Right lobe of liver (tissue), 4 donors: Measurements from ENCODE around the gene PCLAF.

Experiments
- POLR2A ChIP-seq: fragments of 450-650 bp; IDR thresholded peaks from one replicate; pipeline ENCODE4 v1.6.1; 2017; ENCODE audit warnings: antibody characterized with exemption, mild to moderate bottlenecking
- TF ChIP-seq, protein P1 (sequence below), 4 donors: fragments of 200-600 bp in 3 of 4; fragments of 450-650 bp in 1 of 4; IDR thresholded peaks; one replicate each; pipeline versions ENCODE4 v1.5.1 to v1.8.0; 2016 to 2022; ENCODE audit warnings: antibody characterized with exemption in 4 of 4, mild to moderate bottlenecking in 2 of 4
- donor health status: DM: no; HTN: no; CAD: no.
- donor health status: DM: no; HTN: no; CAD: no.
- donor health status: DM: no; HTN: yes; CAD: no.

DNA sequence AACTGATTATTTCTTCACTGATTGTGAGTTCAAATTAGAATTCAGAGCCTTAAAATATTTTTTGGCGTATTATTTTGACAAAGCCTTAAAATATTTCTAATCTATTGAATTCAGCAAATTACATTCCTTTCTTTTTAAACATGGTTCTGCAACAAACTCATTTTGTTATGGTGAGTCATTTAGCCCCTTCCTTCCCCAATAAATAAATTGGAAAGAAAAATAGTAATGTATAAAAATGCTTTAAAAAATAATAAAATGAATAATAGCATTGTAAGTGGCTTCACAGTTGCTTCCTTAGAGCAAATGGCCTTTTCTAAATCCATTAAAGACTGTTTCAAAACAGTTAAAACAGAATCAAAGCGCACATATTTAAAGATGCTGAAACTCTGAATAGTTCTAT is 37.4 kb downstream of the PCLAF start:
- TF ChIP-seq, protein P1, sequence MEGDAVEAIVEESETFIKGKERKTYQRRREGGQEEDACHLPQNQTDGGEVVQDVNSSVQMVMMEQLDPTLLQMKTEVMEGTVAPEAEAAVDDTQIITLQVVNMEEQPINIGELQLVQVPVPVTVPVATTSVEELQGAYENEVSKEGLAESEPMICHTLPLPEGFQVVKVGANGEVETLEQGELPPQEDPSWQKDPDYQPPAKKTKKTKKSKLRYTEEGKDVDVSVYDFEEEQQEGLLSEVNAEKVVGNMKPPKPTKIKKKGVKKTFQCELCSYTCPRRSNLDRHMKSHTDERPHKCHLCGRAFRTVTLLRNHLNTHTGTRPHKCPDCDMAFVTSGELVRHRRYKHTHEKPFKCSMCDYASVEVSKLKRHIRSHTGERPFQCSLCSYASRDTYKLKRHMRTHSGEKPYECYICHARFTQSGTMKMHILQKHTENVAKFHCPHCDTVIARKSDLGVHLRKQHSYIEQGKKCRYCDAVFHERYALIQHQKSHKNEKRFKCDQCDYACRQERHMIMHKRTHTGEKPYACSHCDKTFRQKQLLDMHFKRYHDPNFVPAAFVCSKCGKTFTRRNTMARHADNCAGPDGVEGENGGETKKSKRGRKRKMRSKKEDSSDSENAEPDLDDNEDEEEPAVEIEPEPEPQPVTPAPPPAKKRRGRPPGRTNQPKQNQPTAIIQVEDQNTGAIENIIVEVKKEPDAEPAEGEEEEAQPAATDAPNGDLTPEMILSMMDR (IDR thresholded peaks at IDR 0.05) = no peak
- TF ChIP-seq POLR2A = no peak
